CD4-positive, alpha-beta T cell treated with Interleukin-10 for 1 hour (primary cell): ENCODE measurements around the gene FLACC1.
"Not testable (repeated sequence)": the region's sequence is repeated elsewhere in the genome, so short reads cannot be mapped to it uniquely, and the experiment has no call there.

ENCODE experiments used
- DNase-seq: peaks from one replicate; pipeline ENCODE4 v3.0.0-alpha.2; 2020

FLACC1 gene

DNA sequence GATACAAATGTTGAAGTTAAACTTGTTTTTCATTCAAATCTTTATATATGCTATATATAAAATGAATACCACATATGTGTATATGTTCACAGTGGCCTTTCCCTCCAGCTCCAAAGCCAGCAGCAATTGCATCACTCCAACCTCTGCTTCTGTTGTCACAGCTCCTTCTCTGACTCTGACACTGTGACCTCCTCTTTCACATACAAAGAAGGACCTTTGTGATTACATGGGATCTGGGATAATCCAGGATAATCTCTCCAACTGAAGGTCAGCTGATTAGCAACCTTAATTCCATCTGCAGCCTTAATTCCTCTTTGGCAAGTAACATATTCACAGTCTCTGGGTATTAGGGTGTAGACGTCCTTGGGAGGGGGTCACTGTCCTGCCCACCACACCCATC, 8.4 kb downstream of the FLACC1 start:
- no peak for DNase-seq

- DNase-seq: no peak
Observed at GRCh38 chr2:201347138-201347537, 10.0 kb downstream of the FLACC1 start.

DNA sequence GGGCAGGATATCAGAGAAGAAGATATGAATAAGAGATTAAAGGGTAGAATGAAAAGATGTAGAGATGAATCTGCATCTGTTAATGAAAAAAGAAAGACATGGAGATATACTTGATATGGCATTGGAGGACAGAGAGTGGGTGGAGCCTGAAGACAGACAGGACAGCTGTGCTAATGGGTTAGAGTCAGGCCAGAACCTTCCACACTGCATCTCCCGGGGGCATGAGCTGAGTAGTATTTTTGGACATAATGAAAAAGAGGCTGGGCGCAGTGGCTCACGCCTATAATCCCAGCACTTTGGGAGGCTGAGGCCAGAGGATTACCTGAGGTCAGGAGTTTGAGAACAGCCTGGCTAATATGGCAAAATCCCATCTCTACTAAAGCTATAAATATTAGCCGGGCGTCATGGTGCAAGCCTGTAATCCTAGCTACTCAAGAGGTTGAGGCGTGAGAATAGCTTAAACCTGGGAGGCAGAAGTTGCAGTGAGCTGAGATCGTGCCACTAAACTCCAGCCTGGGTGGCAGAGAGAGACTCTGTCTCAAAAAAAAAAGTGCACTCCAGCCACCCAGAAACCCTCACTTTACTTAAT, 11.4 kb downstream of the FLACC1 start:
- DNase-seq: no peak

- DNase-seq: no peak
Observed at GRCh38 chr2:201344663-201345366, 12.3 kb downstream of the FLACC1 start.

DNA sequence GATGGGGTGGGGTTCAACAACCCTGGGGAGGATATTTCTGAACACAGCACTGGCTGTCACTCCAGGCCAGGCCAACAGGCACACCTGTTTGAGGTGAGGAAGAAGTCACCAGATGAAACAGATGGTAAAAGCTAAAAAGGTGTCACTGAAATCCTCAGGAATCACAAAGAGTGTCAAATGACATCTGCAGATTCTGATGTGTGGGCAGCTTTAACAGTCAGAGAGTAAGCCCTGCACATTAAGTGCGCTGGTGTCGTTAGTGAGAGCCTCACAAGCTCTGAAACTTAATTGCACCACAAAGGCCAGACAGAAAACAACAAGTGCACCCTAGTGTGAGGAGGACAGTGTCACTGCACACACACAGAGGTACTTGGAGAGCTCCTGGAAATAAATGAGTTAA, 13.6 kb downstream of the FLACC1 start:
- DNase-seq: no peak

- DNase-seq: no peak
Observed at GRCh38 chr2:201342923-201343322, 14.2 kb downstream of the FLACC1 start.

DNA sequence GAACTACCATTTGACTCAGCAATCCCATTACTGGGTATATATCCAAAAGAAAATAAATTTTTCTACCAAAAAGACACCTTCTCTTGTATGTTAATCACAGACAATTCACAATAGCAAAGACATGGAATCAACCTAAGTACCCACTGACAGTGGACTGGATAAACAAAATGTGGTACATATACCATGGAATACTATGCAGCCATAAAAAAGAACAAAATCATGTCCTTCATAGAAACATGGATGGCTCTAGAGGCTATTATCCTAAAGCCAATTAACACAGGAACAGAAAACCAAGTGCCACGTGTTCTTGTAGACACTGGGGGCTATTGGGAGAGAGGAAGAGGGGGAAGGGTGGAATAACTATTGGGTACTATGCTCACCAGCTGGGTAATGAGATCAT, 27.7 kb downstream of the FLACC1 start:
- no peak for DNase-seq

- no peak for DNase-seq
Observed at GRCh38 chr2:201327678-201328077, 29.5 kb downstream of the FLACC1 start.

GRCh38 chr2:201322772-201323171, 34.4 kb downstream of the FLACC1 start:
- DNase-seq: no peak

DNA sequence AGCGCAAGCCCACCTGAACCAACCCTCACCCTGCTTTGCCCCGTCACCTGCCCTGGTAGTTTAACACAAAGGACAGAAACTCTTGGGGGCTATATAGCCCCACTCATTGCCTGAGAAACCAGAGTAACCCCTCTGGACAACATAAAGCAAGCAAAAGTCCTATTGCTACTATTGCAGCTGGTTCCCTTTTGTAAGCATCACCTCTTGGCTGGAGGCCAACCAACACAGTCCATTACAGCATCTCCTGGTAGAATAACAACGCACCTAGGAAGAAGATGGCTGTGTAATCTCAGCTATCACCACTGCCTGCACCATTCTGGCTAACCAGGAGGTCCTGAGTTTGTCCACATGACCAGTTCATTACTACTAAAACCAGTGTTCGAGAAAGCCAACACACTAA, 36.4 kb downstream of the FLACC1 start:
- no peak for DNase-seq

GRCh38 chr2:201320257-201320656, 36.9 kb downstream of the FLACC1 start:
- DNase-seq: no peak

- DNase-seq: no peak
Observed at GRCh38 chr2:201319511-201319910, 37.6 kb downstream of the FLACC1 start.

DNA sequence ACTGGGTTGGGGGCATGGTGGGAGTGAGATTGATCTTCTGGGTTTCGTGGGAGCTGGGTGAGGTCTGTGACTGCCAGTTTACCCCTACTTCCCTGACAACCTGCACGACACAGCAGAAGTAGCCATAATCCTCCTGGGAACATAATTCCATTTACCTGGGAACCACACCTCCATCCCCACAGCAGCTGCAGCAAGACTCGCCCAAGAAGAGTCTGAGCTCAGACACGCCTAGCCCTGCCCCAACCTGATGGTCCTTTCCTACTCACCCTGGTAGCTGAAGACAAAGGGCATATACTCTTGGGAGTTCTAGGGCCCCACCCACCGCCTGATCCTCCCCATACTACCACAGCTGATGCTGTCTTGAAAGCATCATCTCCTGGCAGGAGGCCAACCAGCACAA, 43.8 kb downstream of the FLACC1 start:
- no peak for DNase-seq

DNA sequence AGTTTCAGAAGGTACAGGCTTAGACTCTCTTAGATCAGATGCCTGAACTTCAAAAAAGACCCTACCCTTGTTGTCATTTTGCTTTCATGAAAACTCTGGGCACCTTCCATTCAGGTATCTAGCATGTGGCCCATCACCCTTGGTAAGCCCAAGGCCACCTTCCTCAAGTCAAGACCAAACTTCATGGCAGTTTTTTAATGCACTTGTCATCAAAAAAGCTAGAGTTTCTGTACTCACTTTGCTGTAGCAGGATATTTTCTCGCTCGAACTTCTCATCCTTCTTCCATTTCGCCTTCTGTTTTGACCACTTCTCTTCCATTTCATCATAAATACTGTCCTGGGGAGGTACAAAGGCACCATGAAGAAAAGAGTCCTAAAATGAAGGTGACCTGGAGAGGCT, 48.2 kb downstream of the FLACC1 start:
- DNase-seq: no peak

- DNase-seq: no peak
Observed at GRCh38 chr2:201307876-201308275, 49.3 kb downstream of the FLACC1 start.

DNA sequence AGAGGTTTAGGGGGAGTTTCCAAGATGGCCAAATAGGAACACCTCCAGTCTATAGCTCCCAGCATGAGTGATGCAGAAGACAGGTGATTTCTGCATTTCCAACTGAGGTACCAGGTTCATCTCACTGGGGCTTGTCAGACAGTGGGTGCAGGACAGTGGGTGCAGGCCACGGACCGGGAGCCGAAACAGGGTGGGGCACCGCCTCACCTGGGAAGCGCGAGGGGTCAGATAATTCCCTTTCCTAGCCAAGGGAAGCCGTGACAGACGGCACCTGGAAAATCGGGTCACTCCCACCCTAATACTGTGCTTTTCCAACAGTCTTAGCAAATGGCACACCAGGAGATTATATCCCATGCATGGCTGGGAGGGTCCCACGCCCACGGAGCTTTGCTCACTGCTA, 57.2 kb downstream of the FLACC1 start:
- not testable (repeated sequence) for DNase-seq

DNA sequence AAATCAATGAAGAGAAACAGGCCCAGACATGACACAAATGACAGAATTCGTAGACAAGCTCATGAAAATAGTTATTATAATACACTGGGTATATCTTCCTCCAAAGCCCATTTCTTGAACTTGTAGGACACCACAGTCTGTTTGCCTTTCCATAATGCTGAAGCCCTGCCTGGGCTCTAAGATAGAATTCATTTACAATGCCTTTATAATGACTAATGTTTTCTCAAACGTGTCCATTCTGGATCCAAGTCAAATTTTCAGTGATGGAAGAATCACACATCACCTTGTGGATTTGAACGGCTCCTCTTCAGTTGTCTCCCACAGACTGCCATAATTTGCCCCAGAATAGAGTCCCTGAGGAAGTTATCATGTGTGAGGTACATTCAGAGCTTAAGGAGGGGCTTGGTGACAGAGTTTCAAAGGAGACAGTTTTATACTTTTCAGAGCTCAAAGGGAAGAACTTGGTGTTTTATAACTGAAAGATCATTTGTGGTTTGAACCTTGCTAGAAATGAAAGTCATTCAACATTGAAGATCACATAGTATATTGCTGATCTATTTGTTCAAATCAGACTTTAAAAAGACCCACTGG, 58.6 kb downstream of the FLACC1 start:
- DNase-seq: no peak

DNA sequence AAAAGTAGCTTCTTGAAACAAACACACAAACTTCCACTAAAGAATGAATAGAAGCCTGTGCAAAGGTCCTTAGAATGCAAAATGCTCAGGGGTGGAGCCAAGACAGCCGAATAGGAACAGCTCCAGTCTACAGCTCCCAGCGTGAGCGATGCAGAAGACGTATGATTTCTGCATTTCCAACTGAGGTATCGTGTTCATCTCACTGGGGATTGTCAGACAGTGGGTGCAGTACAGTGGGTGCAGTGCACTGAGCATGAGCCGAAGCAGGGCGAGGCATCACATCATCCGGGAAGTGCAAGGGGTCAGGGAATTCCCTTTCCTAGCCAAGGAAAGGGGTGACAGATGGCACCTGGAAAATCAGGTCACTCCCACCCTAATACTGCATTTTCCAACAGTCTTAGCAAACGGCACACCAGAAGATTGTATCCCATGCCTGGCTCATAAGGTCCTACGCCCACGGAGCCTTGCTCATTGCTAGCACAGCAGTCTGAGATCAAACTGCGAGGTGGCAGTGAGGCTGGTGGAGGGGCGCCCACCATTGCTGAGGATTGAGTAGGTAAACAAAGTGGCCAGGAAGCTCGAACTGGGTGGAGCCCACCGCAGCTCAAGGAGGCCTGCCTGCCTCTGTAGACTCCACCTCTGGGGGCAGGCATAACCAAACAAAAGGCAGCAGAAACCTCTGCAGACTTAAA, 66.5 kb downstream of the FLACC1 start:
- not testable (repeated sequence) for DNase-seq

- no peak for DNase-seq
Observed at GRCh38 chr2:201285499-201285898, 71.6 kb downstream of the FLACC1 start.

DNA sequence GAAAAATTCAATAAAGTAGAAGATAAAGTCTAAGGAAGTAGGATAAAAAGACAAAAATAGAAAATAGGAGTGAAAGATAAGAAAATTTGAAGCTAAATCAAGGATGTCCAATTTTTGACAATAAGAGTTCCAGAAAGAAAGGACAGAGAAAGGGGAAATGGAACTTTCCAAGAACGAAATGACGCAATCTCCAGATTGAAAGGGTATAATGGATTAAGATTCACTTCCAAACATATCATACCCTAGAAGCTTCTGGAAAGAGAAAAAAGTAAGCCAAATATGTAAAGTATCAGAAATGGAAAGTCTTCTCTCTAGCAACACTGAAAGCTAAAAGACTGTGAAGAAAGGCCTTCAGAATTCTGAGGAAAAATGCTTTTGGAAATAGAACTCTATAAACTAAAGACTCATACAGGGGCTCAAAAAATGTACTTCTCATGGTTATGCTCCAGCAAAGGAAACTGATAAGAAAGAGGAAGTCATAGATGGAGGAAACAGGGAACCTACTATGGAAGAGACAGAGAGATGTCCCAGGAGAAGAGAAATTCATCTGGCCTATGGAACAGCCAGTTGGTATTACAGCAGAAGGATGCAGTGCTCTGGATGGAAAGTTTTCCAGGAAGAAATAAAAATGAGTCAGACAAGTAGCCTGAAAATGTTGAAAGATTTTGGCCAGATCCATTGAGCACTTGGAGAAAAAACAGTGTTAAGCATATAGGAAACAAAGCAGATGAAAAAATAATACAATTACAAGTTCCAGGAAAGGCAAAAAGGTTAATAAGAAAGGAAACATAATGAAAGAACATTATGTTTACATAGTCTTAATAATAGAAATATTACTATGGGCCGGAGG, 76.7 kb downstream of the FLACC1 start:
- no peak for DNase-seq

DNA sequence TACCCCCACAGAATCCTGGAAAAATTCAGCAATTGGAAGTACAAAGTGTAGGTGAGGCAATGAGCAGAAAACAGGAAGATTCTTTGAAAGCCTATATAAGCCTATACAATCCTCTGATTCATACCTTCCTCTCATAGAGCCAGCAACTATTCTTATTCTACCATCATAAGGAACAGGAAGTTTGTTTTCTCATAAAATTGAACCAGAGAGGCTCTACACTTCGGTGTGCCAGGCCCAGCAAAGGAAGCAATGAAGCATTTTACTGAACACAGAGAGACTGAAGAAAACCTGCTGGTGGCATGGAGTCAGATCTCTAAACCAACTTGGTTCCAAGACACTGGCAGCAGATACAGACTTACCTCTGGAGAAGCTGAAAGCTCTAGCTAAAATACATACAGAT, 78.1 kb downstream of the FLACC1 start:
- DNase-seq: no peak

DNA sequence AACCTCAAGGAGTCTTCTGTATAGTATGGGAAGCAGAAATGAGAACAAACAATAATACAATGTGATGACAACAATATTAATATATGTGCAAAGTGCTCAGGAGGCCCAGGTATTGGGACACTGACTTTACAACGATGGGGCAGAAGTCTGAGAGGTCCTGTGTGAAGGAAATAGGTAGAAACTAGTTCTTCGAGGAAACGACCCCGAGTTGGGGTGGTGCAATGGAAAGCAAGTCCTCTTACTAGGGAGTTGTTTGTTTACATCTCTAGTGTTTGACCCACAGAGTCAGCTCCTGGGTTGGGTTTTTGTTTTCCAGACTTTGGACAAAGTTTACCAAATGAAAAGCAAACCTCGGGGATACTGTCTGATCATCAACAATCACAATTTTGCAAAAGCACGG, 80.6 kb downstream of the FLACC1 start:
- no peak for DNase-seq

GRCh38 chr2:201275990-201276389, 81.2 kb downstream of the FLACC1 start:
- DNase-seq: no peak
